HUDEP-2 (cell line): Measurements from ENCODE around the gene RNF224.

ENCODE experiments used
- DNase-seq, 76 experiments: peaks; one replicate each; lab custom pipeline; 2025; ENCODE audit not compliant: unreplicated experiment in 76 of 76; lab: John Stamatoyannopoulos, UW

The RNF224 gene

GRCh38 chr9:137227054-137227852 lies at the start of gene RNF224:
TSS of gene RNF224 (plus strand) at chr9:137227502. CDS start at chr9:137228336, 834 bp downstream.
- peak in 69 of 76 experiments; percentile 17 to 83 (median 61) for DNase-seq

- no peak for DNase-seq
Measured at GRCh38 chr9:137178201-137178938, 48.9 kb upstream of the RNF224 start.

- no peak for DNase-seq
Measured at GRCh38 chr9:137178939-137179630, 48.2 kb upstream of the RNF224 start.

GRCh38 chr9:137179761-137180160 lies 47.5 kb upstream of the RNF224 start:
- no peak for DNase-seq

DNA sequence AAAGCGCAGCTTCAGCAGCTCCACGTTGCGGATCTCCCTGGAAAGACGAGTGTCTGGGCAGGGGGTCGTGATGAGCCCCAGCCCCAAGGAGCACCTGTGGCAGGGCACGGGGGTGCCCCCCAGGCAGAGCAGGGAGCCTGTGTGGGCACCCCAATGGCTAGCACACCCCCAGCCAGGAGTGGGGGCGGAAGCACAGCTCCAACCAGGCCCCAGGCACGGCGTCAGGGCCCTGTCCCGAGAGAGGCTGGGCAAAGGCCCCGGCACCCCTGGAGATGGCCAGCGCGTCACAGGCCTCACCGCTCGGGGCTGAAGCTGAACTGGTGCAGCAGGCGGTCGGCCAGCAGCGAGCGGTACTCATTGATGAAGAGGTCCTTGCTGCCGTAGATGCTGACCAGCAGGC lies 46.8 kb upstream of the RNF224 start:
- DNase-seq = no peak

- DNase-seq = no peak
Measured at GRCh38 chr9:137181680-137182079, 45.6 kb upstream of the RNF224 start.

DNA sequence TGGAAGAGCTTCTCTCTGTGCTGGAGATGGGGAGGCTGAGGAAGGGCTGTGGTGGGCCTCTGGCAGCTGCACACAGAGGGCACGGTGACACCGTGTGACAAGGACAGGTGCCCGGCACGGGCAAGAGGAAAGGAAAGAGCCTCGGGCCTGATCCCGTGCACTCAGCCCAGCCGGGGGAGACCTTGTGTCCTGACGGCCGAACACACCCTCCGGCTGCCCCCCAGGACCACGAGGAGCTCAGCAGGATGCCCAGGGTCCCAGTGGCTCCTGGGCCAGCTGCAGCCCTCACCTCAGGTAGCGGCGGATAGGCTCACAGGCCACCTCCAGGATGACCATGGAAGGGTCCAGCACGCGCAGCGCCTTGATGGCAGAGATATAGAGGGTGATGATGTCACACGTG lies 44.5 kb upstream of the RNF224 start:
- no peak for DNase-seq

DNA sequence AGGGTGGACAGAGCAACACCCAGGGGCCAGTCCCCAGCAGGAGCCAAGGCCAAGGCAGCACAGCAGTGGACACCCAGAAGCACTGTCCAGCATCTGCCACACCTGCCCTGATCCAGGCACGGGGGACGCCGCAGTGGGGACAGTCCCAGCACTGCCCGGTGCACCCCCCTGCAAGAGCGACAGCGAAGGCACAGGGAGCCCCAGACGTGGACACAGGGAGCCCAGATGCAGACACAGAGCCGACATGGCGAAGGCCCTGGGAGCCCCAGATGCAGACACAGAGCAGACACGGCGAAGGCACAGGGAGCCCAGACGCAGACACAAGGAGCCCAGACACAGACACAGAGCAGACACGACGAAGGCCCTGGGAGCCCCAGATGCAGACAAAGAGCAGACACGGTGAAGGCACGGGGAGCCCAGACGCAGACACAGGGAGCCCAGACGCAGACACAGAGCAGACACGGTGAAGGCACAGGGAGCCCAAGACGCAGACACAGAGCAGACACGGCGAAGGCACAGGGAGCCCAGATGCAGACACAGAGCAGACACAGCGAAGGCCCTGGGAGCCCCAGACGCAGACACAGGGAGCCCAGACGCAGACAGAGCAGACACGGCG lies 43.2 kb upstream of the RNF224 start:
- no peak for DNase-seq

- no peak for DNase-seq
Measured at GRCh38 chr9:137184881-137185660, 42.2 kb upstream of the RNF224 start.

GRCh38 chr9:137185921-137186320 lies 41.4 kb upstream of the RNF224 start:
- no peak for DNase-seq

GRCh38 chr9:137186385-137186784 lies 40.9 kb upstream of the RNF224 start:
- peak in 63 of 76 experiments; percentile 10 to 78 (median 54) for DNase-seq

GRCh38 chr9:137187386-137187785 lies 39.9 kb upstream of the RNF224 start:
- no peak for DNase-seq

GRCh38 chr9:137188086-137188489 lies 39.2 kb upstream of the RNF224 start:
- DNase-seq = no peak

DNA sequence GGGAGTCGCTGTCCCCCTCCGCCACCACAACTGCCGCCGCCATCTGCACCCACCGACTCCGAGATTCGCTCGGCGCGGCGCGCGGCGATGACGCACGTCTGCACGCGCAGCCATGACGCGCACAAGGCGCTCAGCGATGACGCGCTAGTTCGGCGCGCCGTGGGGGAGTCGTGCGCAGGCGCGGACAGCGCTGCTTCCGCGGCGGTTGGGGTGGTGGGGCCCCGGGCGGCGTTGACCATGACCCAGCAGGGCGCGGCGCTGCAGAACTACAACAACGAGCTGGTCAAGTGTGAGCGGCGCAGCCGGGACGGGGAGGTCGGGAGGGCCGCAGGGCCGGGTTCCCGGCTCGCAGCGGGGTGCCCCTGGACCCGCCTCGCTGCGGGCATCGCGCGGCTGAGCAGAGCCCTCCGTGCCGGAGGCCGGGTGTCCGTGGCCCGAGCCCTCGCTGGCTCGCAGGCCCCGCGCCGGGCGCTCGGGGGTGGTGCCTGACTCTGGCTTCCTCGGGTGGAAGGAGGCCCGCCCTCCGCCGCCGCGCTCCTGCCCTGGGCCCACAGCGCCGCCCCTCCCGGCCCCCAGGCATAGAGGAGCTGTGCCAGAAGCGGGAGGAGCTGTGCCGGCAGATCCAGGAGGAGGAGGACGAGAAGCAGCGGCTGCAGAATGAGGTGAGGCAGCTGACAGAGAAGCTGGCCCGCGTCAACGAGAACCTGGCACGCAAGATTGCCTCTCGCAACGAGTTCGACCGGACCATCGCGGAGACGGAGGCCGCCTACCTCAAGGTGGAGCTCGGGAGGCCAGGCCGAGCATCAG lies 38.6 kb upstream of the RNF224 start, which contains the start of the genes ANAPC2 and SSNA1:
TSS of gene ANAPC2 (minus strand) at position 71 of the 807 bp plus-strand sequence. CDS start at position 43, 28 bp downstream.
TSS of gene SSNA1 (plus strand) at position 187 of the 807 bp plus-strand sequence. CDS start at position 238, 51 bp downstream.
- peak in 74 of 76 experiments; percentile 36 to 96 (median 88) for DNase-seq

DNA sequence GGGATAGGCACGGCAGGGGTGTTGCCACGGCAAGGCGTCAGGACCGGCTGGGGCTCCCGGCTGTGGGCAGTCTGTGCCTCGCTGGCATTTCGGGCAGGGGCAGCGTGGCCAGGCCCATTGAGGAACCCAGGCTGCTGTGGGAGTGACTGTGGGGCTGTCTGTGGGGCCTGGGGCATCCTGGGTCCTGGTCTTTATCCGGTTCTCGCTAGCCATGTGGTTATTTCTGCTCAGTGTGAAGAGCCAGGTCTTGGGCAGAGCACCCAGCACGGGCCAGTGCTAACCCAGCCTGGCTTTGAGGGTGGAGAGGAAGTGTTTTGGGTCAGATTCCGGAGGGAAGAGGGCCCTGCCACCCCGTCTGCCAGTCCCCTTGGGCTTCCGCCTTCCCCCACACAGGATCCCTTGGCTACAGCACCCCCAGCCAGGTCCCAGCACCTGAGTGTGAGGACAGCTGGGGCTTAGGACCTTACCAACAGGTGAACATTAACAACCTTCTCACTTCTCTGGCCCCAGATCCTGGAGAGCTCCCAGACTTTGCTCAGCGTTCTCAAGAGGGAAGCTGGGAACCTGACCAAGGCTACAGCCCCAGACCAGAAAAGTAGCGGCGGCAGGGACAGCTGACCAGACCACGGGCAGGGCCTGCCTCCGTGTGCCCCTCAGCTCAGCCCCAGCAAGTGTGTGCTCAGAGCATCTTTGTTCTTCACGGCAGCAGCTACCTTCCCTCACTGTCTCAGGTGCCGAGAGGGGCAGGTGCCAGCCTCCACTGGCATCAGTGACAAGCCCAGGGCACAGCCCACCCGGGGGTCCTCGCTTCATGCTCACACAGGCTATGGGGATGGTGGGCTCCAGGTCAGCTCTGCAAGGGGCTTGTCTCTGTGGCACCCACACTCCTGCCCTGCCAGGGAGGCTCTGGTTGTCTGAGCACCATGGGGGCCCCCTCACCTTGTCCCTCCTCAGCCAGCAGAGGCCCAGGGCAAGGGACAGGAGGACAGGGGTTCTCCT lies 37.7 kb upstream of the RNF224 start:
- DNase-seq = peak in 1 of 76 experiments; percentile 62

GRCh38 chr9:137190315-137190856 lies 36.9 kb upstream of the RNF224 start:
- DNase-seq = peak in 17 of 76 experiments; percentile 11 to 51 (median 26)

- DNase-seq = no peak
Measured at GRCh38 chr9:137191245-137191644, 36.1 kb upstream of the RNF224 start.
